IMR-90 (cell line): Measurements from ENCODE around the gene AEN. TPM values are rescaled to one million over a fixed set of nuclear protein-coding genes. Genes with fewer than 3 reads are reported as not detected.

ENCODE experiments used
- ATAC-seq: fragments of 200-7000 bp; cut with Tn5 transposase; 2 replicates; pipeline ENCODE4 v1.9.1; 2020; ENCODE audit warnings: low read depth, mild to moderate bottlenecking, moderate library complexity
- BruUV-seq: library from RNA; stranded (reverse); fragments of 400-500 nt; replicated peaks from 2 replicates; lab custom pipeline; 2021; lab: Mats Ljungman, UMichigan
- CTCF ChIA-PET: fragments of 300-600 bp; formaldehyde crosslinking; extraction: SDS; loops from one replicate; lab custom pipeline; 2021; ENCODE audit warnings: antibody characterized with exemption; lab: Yijun Ruan, JAX
- POLR2A ChIA-PET: fragments of 300-600 bp; sonication (Branson Sonifier 250); formaldehyde crosslinking; loops from one replicate; lab custom pipeline; 2022; ENCODE audit warnings: antibody characterized with exemption; ENCODE audit not compliant: unreplicated experiment; lab: Charles Lee
- DNase-seq: peaks from one replicate; pipeline ENCODE4 v3.0.0; 2013
- H2AFZ ChIP-seq: replicated peaks from 2 replicates; pipeline ENCODE3; 2013; ENCODE audit warnings: low read length, mild to moderate bottlenecking; ENCODE audit not compliant: poor library complexity
- H2AK5ac ChIP-seq: 2 replicates; pipeline ENCODE4 v1.6.1; 2013; ENCODE audit warnings: low read depth, low read length, inconsistent platforms
- H2AK9ac ChIP-seq: replicated peaks from 2 replicates; pipeline ENCODE3; 2013; ENCODE audit warnings: mild to moderate bottlenecking, low read depth, low read length, moderate library complexity; ENCODE audit not compliant: poor library complexity
- H2BK120ac ChIP-seq: 2 replicates; pipeline ENCODE4 v1.6.1; 2013; ENCODE audit warnings: low read depth, low read length, inconsistent platforms
- H2BK15ac ChIP-seq: 3 replicates; pipeline ENCODE4 v1.6.1; 2013; ENCODE audit warnings: low read depth, low read length, inconsistent platforms
- H2BK20ac ChIP-seq: 2 replicates; pipeline ENCODE4 v1.6.1; 2013; ENCODE audit warnings: low read depth, mild to moderate bottlenecking, inconsistent platforms, low read length, moderate library complexity
- H2BK5ac ChIP-seq: 2 replicates; pipeline ENCODE4 v1.6.1; 2013; ENCODE audit warnings: mild to moderate bottlenecking, low read depth, low read length, inconsistent platforms; ENCODE audit not compliant: poor library complexity, severe bottlenecking
- H3K14ac ChIP-seq: replicated peaks from 2 replicates; pipeline ENCODE4 v1.6.1; 2013; ENCODE audit warnings: low read depth, low read length, inconsistent platforms
- H3K18ac ChIP-seq: 2 replicates; pipeline ENCODE4 v1.6.1; 2013; ENCODE audit warnings: low read depth, low read length, control low read depth
- H3K23ac ChIP-seq: 2 replicates; pipeline ENCODE4 v1.6.1; 2013; ENCODE audit warnings: low read depth, low read length, inconsistent platforms
- H3K27ac ChIP-seq: 2 replicates; pipeline ENCODE4 v1.5.1; 2013; ENCODE audit warnings: mild to moderate bottlenecking, control low read depth, low read length; ENCODE audit not compliant: insufficient read depth
- H3K27me3 ChIP-seq: 2 replicates; pipeline ENCODE4 v1.6.1; 2013; ENCODE audit warnings: low read length; ENCODE audit not compliant: control insufficient read depth, insufficient read depth
- H3K36me3 ChIP-seq: 2 replicates; pipeline ENCODE4 v1.6.1; 2013; ENCODE audit warnings: low read length, mixed read lengths; ENCODE audit not compliant: control insufficient read depth, insufficient read depth
- H3K4ac ChIP-seq: 2 replicates; pipeline ENCODE4 v1.6.1; 2013; ENCODE audit warnings: low read depth, low read length, inconsistent platforms
- H3K4me1 ChIP-seq: 2 replicates; pipeline ENCODE4 v1.6.1; 2013; ENCODE audit warnings: low read length, mixed read lengths; ENCODE audit not compliant: control insufficient read depth, insufficient read depth
- H3K4me2 ChIP-seq: 2 replicates; pipeline ENCODE4 v1.6.1; 2013; ENCODE audit warnings: low read depth, mild to moderate bottlenecking, control low read depth, low read length, moderate library complexity
- H3K4me3 ChIP-seq: 2 replicates; pipeline ENCODE4 v1.5.1; 2013; ENCODE audit warnings: low read depth, mild to moderate bottlenecking, control low read depth, low read length, moderate library complexity; ENCODE audit not compliant: insufficient read depth
- H3K56ac ChIP-seq: 2 replicates; pipeline ENCODE4 v1.6.1; 2013; ENCODE audit warnings: low read length, inconsistent platforms; ENCODE audit not compliant: insufficient read depth; ENCODE audit errors: extremely low read depth
- H3K79me1 ChIP-seq, 2 experiments: 2 replicates each; pipeline ENCODE4 v1.6.1; 2013; ENCODE audit warnings: low read length in 2 of 2, inconsistent platforms in 1 of 2, low read depth in 1 of 2
- H3K9ac ChIP-seq: 2 replicates; pipeline ENCODE4 v1.6.1; 2013; ENCODE audit warnings: low read depth, low read length, control low read depth
- H3K9me1 ChIP-seq: 2 replicates; pipeline ENCODE4 v1.6.1; 2013; ENCODE audit warnings: low read length, inconsistent platforms; ENCODE audit not compliant: insufficient read depth
- H3K9me3 ChIP-seq: 2 replicates; pipeline ENCODE4 v1.6.1; 2013; ENCODE audit warnings: low read length; ENCODE audit not compliant: control insufficient read depth, insufficient read depth
- H4K20me1 ChIP-seq: 2 replicates; pipeline ENCODE4 v1.6.1; 2013; ENCODE audit warnings: low read length, inconsistent platforms; ENCODE audit not compliant: insufficient read depth
- H4K5ac ChIP-seq: 2 replicates; pipeline ENCODE4 v1.6.1; 2013; ENCODE audit warnings: mild to moderate bottlenecking, low read depth, low read length, control low read depth
- H4K8ac ChIP-seq, 2 experiments: 2 replicates each; pipeline ENCODE4 v1.6.1; 2013; ENCODE audit warnings: low read depth in 2 of 2, low read length in 2 of 2, control low read depth in 1 of 2, inconsistent platforms in 1 of 2
- H4K91ac ChIP-seq: 2 replicates; pipeline ENCODE4 v1.6.1; 2013; ENCODE audit warnings: low read depth, low read length, inconsistent platforms; ENCODE audit not compliant: insufficient read depth
- CHD1 ChIP-seq: IDR thresholded peaks from 2 replicates; pipeline ENCODE4 v1.6.1; 2012; ENCODE audit warnings: low read depth, low read length, improper control_type of control experiment
- ELK1 ChIP-seq: fragments of 150-350 bp; IDR thresholded peaks from 2 replicates; pipeline ENCODE4 v1.6.1; 2016; ENCODE audit warnings: low read depth, mild to moderate bottlenecking, low read length, moderate library complexity, borderline replicate concordance
- MAFK ChIP-seq: IDR thresholded peaks from 2 replicates; pipeline ENCODE4 v1.6.1; 2012; ENCODE audit warnings: low read depth, low read length, improper control_type of control experiment
- MXI1 ChIP-seq: IDR thresholded peaks from 2 replicates; pipeline ENCODE4 v1.6.1; 2012; ENCODE audit warnings: low read depth, mild to moderate bottlenecking, low read length, moderate library complexity, borderline replicate concordance
- NFE2L2 ChIP-seq: fragments of 150-350 bp; IDR thresholded peaks from 2 replicates; pipeline ENCODE4 v1.6.1; 2016; ENCODE audit warnings: low read depth, mild to moderate bottlenecking, low read length
- RAD21 ChIP-seq: IDR thresholded peaks from 2 replicates; pipeline ENCODE4 v1.6.1; 2012; ENCODE audit warnings: low read length, improper control_type of control experiment
- USF2 ChIP-seq: fragments of 150-350 bp; IDR thresholded peaks from 2 replicates; pipeline ENCODE4 v1.6.1; 2017; ENCODE audit warnings: mild to moderate bottlenecking, antibody characterized with exemption, low read length, low read depth
- WGBS, 2 experiments: methylation state at CpG; one replicate each; pipeline versions ENCODE4 v1.1.5 to v1.1.7; 2013; ENCODE audit warnings: missing lambda C conversion rate in 2 of 2; ENCODE audit not compliant: insufficient read length in 1 of 2; ENCODE audit errors: extremely low coverage in 2 of 2; 5-methylcytosine and 5-hydroxymethylcytosine counted together
- dilution Hi-C: fragments of 300-500 bp; cut with HindIII; formaldehyde crosslinking; loops from one replicate; pipeline ENCODE4 v1.14.3; 2018; ENCODE audit warnings: low sequenced_read_pairs; ENCODE audit not compliant: unreplicated experiment
- in situ Hi-C: fragments of 300-500 bp; cut with MboI; formaldehyde crosslinking; loops from 3 replicates; pipeline ENCODE4 v1.14.3; 2019; ENCODE audit warnings: low sequenced_read_pairs, inconsistent platforms, mixed read lengths
- intact Hi-C: fragments of 100-400 bp; cut with micrococcal nuclease; formaldehyde crosslinking; loops from 2 replicates; pipeline ENCODE4 v1.10.0; 2022
- polyA plus RNA-seq, 3 experiments: library from polyadenylated mRNA; depleted of rRNA; stranded (reverse); fragments of >200 nt; gene quantifications; 2 replicates each; pipeline ENCODE4 v1.2.3, GENCODE V29; 2012; ENCODE audit warnings: low replicate concordance in 1 of 3
- total RNA-seq: library from RNA; depleted of rRNA; stranded (reverse); fragments of >200 nt; gene quantifications from 2 replicates; pipeline ENCODE4 v1.2.3, GENCODE V29; 2012

Gene AEN
- total and polyA plus RNA-seq, 2 of the 4 experiments (the other 2 are of a cell fraction) = 48.6 to 85.5 TPM

- peak overlapping the region; percentile 91 for H3K4ac ChIP-seq
- H3K36me3 ChIP-seq = no peaks in the 10 kb centered on the region
- no peak for DNase-seq
- no peak for TF ChIP-seq RAD21
- TF ChIP-seq NFE2L2 = no peak
- TF ChIP-seq MXI1 = no peak
- no peak for TF ChIP-seq USF2
- TF ChIP-seq ELK1 = no peak
- TF ChIP-seq MAFK = no peak
- TF ChIP-seq CHD1 = no peak
- H3K9ac ChIP-seq = no peak overlapping the region
- H3K23ac ChIP-seq = peak overlapping the region; percentile 80; the same call in 1 of the 2 replicates
- peak overlapping the region; percentile 81 for H2BK120ac ChIP-seq
- peak overlapping the region; percentile 35; the same call in 2 of the 3 replicates for H2BK15ac ChIP-seq
- no peaks in the 10 kb centered on the region for H4K20me1 ChIP-seq
- dilution Hi-C loops (no loop called here), intact Hi-C loops (no loop called here), in situ Hi-C loops (loop anchor here (25.0 kb wide), 2 partner anchors 187 to 512 kb away; no protein-coding TSS in a partner anchor)
- no peak overlapping the region for H3K4me2 ChIP-seq
- H3K14ac ChIP-seq = peak overlapping the region; percentile 73
- CTCF ChIA-PET = interaction anchor here (1.0 kb wide), 1 partner anchor 11 kb away, joined by 3 read pairs; the partner anchor contains the start of gene ISG20
- WGBS, 2 experiments = 80% methylated on average over 9 of the region's 23 CpGs; no CpG with 5 or more reads in 1 of the 2 experiments
- peaks cover 15% of the 10 kb centered on the region for H3K4me1 ChIP-seq
- H4K91ac ChIP-seq = peak overlapping the region; percentile 44
- ATAC-seq = no peak; the same call in 1 of the 2 replicates
- H4K8ac ChIP-seq = peak overlapping the region; percentile 1 to 56; a peak in 1 of 4 replicates
- POLR2A ChIA-PET = no interaction called here
- peaks cover 15% of the 10 kb centered on the region for H3K9me1 ChIP-seq
- peak overlapping the region; percentile 30 for H2BK5ac ChIP-seq
- BruUV-seq = no TSS peak
- H3K4me3 ChIP-seq = no peak overlapping the region
- no peaks in the 10 kb centered on the region for H3K27me3 ChIP-seq
- H3K27ac ChIP-seq = peak overlapping the region; percentile 28
- peak overlapping the region; percentile 97 for H2AK5ac ChIP-seq
- H3K56ac ChIP-seq = no peak overlapping the region
- peak overlapping the region; percentile 24; the same call in 1 of the 2 replicates for H3K18ac ChIP-seq
- no peaks in the 10 kb centered on the region for H3K79me1 ChIP-seq
- peak overlapping the region; percentile 91 for H2AK9ac ChIP-seq
- peak overlapping the region; percentile 82 for H2AFZ ChIP-seq
- H3K9me3 ChIP-seq = no peaks in the 10 kb centered on the region
- peak overlapping the region; percentile 19; the same call in 1 of the 2 replicates for H4K5ac ChIP-seq
- peak overlapping the region; percentile 87 for H2BK20ac ChIP-seq
These were observed 28.8 kb downstream of the AEN start for GRCh38 chr15:88649753-88650551.
